Adrenal gland (tissue), 12 donors: ENCODE results near the gene STARD5. TPM values are rescaled to one million over a fixed set of nuclear protein-coding genes. Genes with fewer than 3 reads are reported as not detected.

Source experiments
- DNase-seq, 7 donors: peaks; one replicate each; pipeline ENCODE4 v3.0.0-alpha.2; 2019 to 2020
- H3K27ac ChIP-seq, 5 donors: fragments of 200-600 bp; sonication (generic) in 4 of 5; 1 replicate in 3 of 5; 2 replicates in 2 of 5; pipeline versions ENCODE4 v1.5.1 to v1.8.0; 2016 to 2020; ENCODE audit warnings: mild to moderate bottlenecking in 1 of 5
- H3K27me3 ChIP-seq: fragments of 200-600 bp; 2 replicates; pipeline ENCODE4 v1.8.0; 2021
- H3K36me3 ChIP-seq, 2 donors: fragments of 200-600 bp; replicated peaks in 1 of 2; 1 replicate in 1 of 2; 2 replicates in 1 of 2; pipeline versions ENCODE4 v1.5.1 to v1.8.0; 2018 to 2022
- H3K4me1 ChIP-seq, 2 donors: fragments of 200-600 bp; replicated peaks in 1 of 2; 1 replicate in 1 of 2; 2 replicates in 1 of 2; pipeline versions ENCODE4 v1.5.1 to v1.8.0; 2018 to 2021
- H3K4me3 ChIP-seq, 4 donors: fragments of 200-600 bp; sonication (generic) in 3 of 4; one replicate each; pipeline ENCODE4 v1.5.1; 2016 to 2018
- H3K9me3 ChIP-seq, 3 donors: fragments of 200-600 bp; sonication (generic) in 1 of 3; replicated peaks in 1 of 3; 1 replicate in 2 of 3; 2 replicates in 1 of 3; pipeline versions ENCODE4 v1.5.1 to v1.8.0; 2016 to 2021
- CTCF ChIP-seq, 6 experiments: fragments of 450-650 bp in 4 of 6; fragments of 200-600 bp in 2 of 6; sonication (generic) in 1 of 6; IDR thresholded peaks; 1 replicate in 5 of 6; 2 replicates in 1 of 6; pipeline versions ENCODE4 v1.5.1 to v1.8.0; 2016 to 2021; ENCODE audit warnings: antibody characterized with exemption in 6 of 6, mild to moderate bottlenecking in 2 of 6, moderate library complexity in 1 of 6
- POLR2A ChIP-seq, 2 donors: fragments of 450-650 bp; IDR thresholded peaks; one replicate each; pipeline ENCODE4 v1.6.1; 2017; ENCODE audit warnings: antibody characterized with exemption in 2 of 2, mild to moderate bottlenecking in 2 of 2, moderate library complexity in 1 of 2
- WGBS, 4 donors: extraction: QIAGEN DNeasy Blood & Tissue Kit in 2 of 4; methylation state at CpG; one replicate each; pipeline versions ENCODE4 v1.1.5 to v1.1.7; 2013 to 2017; 5-methylcytosine and 5-hydroxymethylcytosine counted together
- intact Hi-C, 2 donors: fragments of 100-400 bp; cut with DNase I; formaldehyde crosslinking; loops; one replicate each; pipeline versions ENCODE4 v1.14.1 to v1.15.0; 2022 to 2023
- polyA plus RNA-seq, 3 donors: library from polyadenylated mRNA; stranded (reverse); fragments of 200-250 nt in 2 of 3; fragments of 350-450 nt in 1 of 3; fragmentation: Illumina TruSeq in 1 of 3; extraction: RNeasy Lipid Tissue Mini Kit (QIAGEN cat#74804) in 1 of 3; gene quantifications; one replicate each; pipeline ENCODE4 v1.2.3, GENCODE V29; 2013 to 2014
- total RNA-seq, 9 donors: library from RNA; depleted of rRNA in 4 of 9; stranded (reverse); fragments of >200 nt in 4 of 9; fragments of 120-200 nt in 1 of 9; fragmentation: NEBNext Ultra II Directional in 1 of 9; extraction: Animal tissue kit (Norgen Biotek cat#: 25700) in 1 of 9; gene quantifications; one replicate each; pipeline versions ENCODE4 v1.1.0 to v1.2.4, GENCODE V29; 2013 to 2023
- donor health status: healthy with polysubstance abuse.
- donor health status: Bipolar disorder and iron deficiency.
- donor health status: DM: yes; HTN: yes; CAD: no.
- donor health status: DM: no; HTN: no; CAD: no.
- donor health status: DM: no; HTN: no; CAD: no.
- donor health status: DM: yes; HTN: yes; CAD: no.

Gene STARD5
- total and polyA plus RNA-seq, 12 donors: 0.97 to 6.1 (median 3.5) TPM

GRCh38 chr15:81317642-81318017 is 6.3 kb downstream of the STARD5 start:
- 80 to 100% (median 92%) methylated on average over 1 to 6 of the region's 6 CpGs for WGBS, 4 donors
- peak in 1 of 7 donors; percentile 3 for DNase-seq
- TF ChIP-seq POLR2A (IDR thresholded peaks at IDR 0.05) (no peak), CTCF (IDR thresholded peaks at IDR 0.05) (no peak)
- peaks cover 8 to 11% of the 10 kb centered on the region in 2 donors for H3K4me1 ChIP-seq
- H3K4me3 ChIP-seq: no peak overlapping the region
- intact Hi-C loops: loop anchor here in 1 of 2 donors (10.0 kb wide), 1 partner anchor 323 kb away; no protein-coding TSS in a partner anchor
- H3K27ac ChIP-seq: no peak overlapping the region
- H3K36me3 ChIP-seq: no peaks in the 10 kb centered on the region
- H3K9me3 ChIP-seq: no peaks in the 10 kb centered on the region
- no peaks in the 10 kb centered on the region for H3K27me3 ChIP-seq

- no peak for TF ChIP-seq CTCF (IDR thresholded peaks at IDR 0.05)
- TF ChIP-seq POLR2A (IDR thresholded peaks at IDR 0.05): no peak
- H3K9me3 ChIP-seq: no peaks in the 10 kb centered on the region
- 82 to 93% (median 88%) methylated on average over 3 of the region's 3 CpGs for WGBS, 4 donors
- H3K4me1 ChIP-seq: peaks cover 8 to 14% of the 10 kb centered on the region in 2 donors
- H3K36me3 ChIP-seq: no peaks in the 10 kb centered on the region
- H3K27ac ChIP-seq: no peak overlapping the region
- no peak for DNase-seq
- H3K4me3 ChIP-seq: no peak overlapping the region
- intact Hi-C loops: loop anchor here in 1 of 2 donors (10.0 kb wide), 1 partner anchor 321 kb away; no protein-coding TSS in a partner anchor
- no peaks in the 10 kb centered on the region for H3K27me3 ChIP-seq
These were observed 7.7 kb downstream of the STARD5 start for GRCh38 chr15:81316267-81316666.

GRCh38 chr15:81315452-81316175 is 8.3 kb downstream of the STARD5 start:
- Histone ChIP-seq H3K36me3 (no peaks in the 10 kb centered on the region), H3K27me3 (no peaks in the 10 kb centered on the region), H3K27ac (no peak overlapping the region), H3K4me3 (no peak overlapping the region), H3K9me3 (no peaks in the 10 kb centered on the region), H3K4me1 (peaks cover 8 to 14% of the 10 kb centered on the region in 2 donors)
- TF ChIP-seq CTCF (IDR thresholded peaks at IDR 0.05) (no peak), POLR2A (IDR thresholded peaks at IDR 0.05) (no peak)
- 83 to 93% (median 88%) methylated on average over 14 of the region's 14 CpGs for WGBS, 4 donors
- DNase-seq: peak in 1 of 7 donors; percentile 4
- intact Hi-C loops: loop anchor here in 1 of 2 donors (10.0 kb wide), 1 partner anchor 321 kb away; no protein-coding TSS in a partner anchor

GRCh38 chr15:81314378-81314777 is 9.6 kb downstream of the STARD5 start:
- H3K9me3 ChIP-seq: no peaks in the 10 kb centered on the region
- TF ChIP-seq POLR2A (IDR thresholded peaks at IDR 0.05) (no peak), CTCF (IDR thresholded peaks at IDR 0.05) (no peak)
- H3K4me1 ChIP-seq: peaks cover 8 to 14% of the 10 kb centered on the region in 2 donors
- H3K4me3 ChIP-seq: no peak overlapping the region
- intact Hi-C loops: loop anchor here in 1 of 2 donors (10.0 kb wide), 1 partner anchor 320 kb away; no protein-coding TSS in a partner anchor
- H3K36me3 ChIP-seq: no peaks in the 10 kb centered on the region
- no peak overlapping the region for H3K27ac ChIP-seq
- H3K27me3 ChIP-seq: no peaks in the 10 kb centered on the region
- WGBS, 4 donors: 87 to 91% (median 90%) methylated on average over 5 of the region's 5 CpGs
- peak in 1 of 7 donors; percentile 2 for DNase-seq
